HG03520 (cell line): Measurements from ENCODE around the gene DNAI7.
A peak's percentile ranks its signal among the peaks of the same experiment; 100 is the strongest.

Source experiments
- ATAC-seq: cut with Tn5 transposase; IDR thresholded peaks from one replicate; pipeline ENCODE4 v1.9.1; 2021; ENCODE audit warnings: mild to moderate bottlenecking, moderate library complexity; ENCODE audit not compliant: unreplicated experiment

The DNAI7 gene

DNA sequence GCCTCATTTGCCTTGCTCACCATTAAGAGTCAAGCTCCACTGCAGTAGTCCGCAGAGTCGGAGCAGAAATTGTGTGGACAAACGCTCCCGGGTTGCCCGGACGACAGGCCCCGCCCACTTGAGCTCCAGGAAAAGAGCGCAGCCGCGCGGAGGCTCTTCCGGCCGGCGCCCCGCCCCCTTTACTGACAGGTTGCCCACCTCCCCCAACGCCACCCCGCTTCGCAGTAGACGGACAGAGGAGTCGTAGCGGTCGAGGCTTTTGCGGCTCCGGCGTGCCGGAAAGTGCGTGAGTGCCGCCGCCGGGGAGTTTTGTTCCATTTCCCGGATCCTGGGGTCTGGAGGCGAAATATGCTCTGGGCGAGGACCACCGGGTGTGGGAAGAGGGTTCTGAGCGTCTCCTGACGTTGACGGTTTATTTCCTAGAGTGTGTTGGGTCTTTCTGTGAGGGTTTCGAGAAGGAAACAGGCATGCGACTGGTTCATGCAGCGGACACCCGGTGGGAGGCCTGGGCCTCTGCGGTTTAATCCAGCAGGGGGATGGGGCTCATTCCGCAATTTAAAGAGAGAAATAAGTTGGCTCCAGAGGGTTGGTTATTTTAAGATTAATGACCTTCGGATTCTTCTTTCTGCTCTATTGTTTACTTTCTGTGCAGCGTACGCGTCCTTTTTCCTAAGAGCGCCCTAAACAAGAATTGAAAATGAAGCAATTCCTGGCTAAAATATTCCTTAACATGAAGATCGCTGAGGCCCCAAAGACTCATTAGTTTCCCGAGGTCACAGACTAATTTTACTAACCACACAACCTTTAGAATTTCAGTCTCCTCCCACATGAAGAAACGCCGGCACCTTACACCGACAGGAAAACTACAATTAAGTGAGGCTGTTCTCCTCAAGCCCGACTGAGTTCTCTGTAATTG lies at the start of gene DNAI7, which contains the start of gene ETFRF1:
DNAI7 (minus strand) TSS at position 105 of the 916 bp plus-strand sequence; CDS start at position 23, 82 bp downstream.
ETFRF1 (plus strand) TSS at position 182 of the 916 bp plus-strand sequence. CDS start 8,720 bp downstream, outside the sequence.
- peak; percentile 97 for ATAC-seq

DNA sequence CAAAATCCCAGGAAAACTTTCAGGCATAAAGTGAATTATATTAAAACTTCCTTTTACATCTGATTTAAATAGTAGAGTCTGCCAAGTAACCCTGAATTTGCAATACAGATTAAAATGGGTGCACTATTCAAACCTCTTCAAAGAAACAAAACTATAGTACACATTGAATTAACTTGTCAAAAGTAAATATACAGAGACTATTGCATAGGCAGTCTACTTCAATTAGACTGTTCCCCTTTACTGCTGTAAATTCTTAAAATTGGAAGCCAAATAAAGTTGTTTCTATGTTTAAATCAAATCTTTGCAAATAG lies 48.7 kb upstream of the DNAI7 start:
- no peak for ATAC-seq

DNA sequence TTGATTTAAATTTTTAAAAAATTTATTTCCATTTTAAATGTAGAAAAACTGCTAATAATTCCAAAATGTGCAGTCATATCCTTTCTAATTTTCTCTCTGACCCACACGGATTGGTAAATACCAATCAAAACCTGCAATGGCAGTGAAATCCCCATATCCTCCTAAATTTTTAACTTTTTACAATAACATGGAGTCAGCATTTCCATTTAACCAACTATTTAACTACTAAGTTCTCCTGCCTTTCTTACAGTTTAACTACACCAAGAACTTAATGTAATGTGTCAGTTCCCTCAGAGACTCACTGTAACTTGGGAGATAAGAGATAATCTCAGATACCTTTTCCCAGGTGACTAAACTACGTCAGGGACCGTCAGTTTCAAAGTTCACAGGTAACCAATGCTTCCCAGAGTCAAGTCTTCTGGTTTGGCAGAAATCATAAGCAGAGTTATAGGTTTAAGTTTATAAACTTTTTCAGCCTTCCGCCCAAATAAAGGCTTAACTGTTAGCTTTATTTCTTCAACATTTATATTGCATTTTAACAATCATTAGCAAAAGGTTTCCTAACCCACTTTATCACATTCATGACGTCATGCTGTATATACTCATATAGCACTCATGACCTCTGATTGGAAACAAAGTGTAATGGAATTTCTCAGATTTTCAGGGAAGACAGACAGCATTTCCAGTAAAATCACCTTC lies 48.2 kb upstream of the DNAI7 start:
- ATAC-seq: no peak

GRCh38 chr12:25241167-25242020 lies 46.4 kb upstream of the DNAI7 start:
- ATAC-seq: no peak

- ATAC-seq: no peak
Measured at GRCh38 chr12:25236626-25237025, 41.7 kb upstream of the DNAI7 start.

DNA sequence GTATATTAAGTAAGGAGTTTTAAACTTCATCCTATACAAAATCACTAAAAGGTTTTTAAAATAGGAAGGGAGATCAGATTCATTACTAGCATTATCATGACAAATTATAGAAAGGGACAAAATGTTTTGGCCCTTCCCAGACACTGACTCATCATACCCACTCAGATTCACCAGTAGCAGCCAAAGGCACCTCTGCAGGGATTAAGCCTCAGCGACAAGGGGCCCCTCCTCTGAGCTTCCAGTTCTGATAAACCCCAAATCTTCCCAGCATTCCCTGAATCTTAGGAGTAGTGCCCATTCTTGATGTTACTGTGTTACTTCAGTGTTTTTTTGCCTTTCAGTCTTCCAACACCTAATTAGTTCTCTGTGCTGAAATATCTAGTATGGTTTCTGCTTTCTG lies 41.2 kb upstream of the DNAI7 start:
- no peak for ATAC-seq

DNA sequence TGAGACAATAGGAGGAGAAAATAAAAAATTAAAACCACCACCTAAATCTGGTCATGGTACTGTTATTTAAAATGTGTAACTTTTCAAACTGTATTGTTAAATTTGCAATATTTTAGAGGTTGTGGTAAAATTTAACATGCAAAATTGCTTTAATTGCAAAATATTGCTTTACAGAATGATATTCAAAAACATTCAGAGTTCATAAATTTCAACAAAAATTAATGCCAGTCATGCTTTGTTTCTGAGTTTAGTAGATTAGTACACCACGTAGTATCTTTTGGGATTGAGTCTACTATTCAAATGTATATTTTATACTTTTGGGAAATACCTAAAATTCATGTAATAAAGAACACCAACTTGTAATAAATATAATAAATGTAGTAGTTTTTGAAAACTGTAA lies 18.4 kb upstream of the DNAI7 start:
- ATAC-seq: no peak

DNA sequence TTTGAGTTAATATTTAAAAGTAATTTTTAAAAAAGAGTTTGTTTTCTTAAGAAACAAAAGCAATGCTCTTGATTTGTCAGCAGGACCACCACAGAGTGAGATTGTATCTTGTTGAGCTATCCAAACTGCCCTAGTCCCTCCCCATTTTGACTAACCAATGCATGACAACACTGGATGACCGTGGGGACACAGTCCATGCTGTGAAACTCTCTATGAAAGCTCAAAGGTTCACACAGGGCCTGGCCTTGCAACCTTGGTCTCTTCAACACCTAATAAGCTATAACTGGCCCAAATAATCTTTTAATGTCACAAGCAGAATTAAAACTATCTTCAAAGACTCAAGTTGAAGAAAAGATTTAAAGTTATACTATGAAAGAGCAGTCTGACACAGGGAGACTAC lies 13.6 kb upstream of the DNAI7 start:
- no peak for ATAC-seq

GRCh38 chr12:25207846-25208245 lies 12.9 kb upstream of the DNAI7 start:
- no peak for ATAC-seq

DNA sequence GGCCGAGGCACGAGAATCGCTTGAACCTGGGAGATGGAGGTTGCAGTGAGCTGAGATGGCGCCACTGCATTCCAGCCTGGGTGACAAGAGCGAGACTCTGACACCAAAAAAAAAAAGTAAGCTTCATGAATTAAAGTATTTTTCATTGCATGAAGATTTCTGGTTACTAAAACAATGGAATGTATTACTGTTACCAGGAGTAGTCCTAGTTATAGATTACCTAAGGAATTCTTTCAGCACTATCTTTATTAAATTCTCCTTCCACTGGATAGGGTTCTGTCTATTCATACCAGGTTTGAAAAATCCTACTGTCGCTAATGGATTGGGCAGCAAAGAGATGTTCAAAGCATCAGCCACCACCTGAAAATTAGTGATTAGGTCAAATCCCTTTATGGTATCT lies 12.5 kb upstream of the DNAI7 start:
- ATAC-seq: no peak

DNA sequence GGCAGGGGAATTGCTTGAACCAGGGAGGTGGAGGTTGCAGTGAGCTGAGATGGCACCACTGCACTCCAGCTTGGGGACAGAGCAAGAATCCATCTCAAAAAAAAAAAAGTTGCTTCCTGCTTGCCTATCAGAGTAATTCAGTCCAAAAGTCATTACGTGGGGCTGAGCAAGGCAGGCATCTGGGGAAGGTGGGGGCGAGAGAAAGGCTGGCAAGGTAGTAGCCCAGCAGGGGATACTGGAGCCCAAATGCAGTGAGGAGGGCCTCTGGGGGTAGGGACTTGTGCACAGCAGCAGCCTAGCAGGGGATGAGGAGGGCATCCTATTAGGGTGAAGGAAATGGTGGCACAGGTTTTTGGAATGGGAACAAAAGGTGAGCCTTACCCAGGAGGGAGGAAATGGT lies 7.2 kb upstream of the DNAI7 start:
- ATAC-seq: no peak

GRCh38 chr12:25200703-25201102 lies 5.7 kb upstream of the DNAI7 start:
- ATAC-seq: no peak

- ATAC-seq: no peak
Measured at GRCh38 chr12:25197608-25198007, 2.6 kb upstream of the DNAI7 start.

DNA sequence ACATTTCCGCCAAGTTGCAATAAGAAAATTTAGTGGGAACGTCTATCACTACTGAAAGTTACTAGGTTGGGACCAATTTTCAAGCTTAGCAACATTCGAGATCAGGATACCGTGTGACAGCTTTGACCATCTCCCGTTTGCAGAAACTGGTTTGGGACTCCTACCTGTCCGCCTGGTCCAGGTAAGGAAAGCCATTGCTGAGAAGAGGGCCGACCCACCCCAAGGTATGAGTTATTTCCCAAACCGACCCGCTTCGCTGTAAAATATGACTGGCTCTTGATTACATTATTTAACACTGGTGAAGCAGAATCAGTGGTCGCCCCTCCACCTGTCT lies 271 bp downstream of the DNAI7 start:
- no peak for ATAC-seq

DNA sequence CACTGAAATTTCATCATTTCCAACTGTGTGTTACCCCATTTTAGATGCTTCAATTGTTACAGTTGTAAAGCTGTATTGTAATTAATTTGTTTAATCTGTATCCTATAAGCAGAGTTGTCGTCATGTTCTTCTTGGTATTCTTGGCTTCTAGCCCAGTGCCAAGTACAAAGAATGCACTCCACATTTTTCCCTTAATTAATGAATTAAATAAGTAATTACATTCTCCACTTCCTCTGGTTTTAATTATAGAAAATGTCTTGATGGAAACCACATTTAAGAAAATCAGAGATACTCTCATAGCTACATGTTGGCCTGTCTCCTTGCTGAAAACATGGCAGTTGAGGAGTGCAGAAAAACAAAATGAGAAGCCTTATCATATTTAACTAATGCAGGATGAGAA lies 746 bp downstream of the DNAI7 start:
- ATAC-seq: no peak

DNA sequence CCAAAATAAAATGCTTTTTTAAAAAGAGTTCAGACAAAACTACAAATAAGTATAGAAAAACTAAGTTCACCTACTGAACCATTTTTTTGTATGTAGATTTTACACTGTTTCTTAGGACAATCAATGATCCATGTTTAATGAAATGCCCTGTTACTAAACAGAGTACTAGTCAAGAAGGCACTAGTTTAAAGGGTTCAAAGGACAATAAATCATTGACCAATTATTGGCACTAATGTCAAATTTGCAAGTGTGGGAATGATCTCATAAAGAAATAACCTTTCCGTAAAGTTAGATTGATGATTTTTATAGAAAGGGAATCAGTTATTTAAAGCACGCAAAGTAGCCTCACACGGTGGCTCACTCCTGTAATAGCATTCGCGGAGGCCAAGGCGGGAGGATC lies 4.2 kb downstream of the DNAI7 start:
- no peak for ATAC-seq

DNA sequence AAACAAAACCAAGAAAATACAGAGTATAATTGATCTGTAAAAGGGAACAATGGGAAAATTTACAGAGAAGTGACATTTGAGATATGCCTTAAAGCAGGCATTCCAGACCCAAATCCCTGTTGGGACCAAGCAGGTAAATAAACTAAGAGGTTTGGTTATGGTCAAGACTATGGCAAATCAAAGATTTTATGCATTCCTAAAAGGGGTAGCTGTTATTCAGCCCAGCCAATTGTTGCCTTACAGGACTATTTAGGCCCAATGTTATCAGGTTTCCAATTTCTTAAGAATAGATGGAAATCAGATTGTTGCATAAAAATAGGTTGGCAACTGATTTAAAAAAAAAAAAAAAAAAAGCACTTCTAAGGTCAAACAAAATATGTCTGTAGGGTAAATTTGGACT lies 5.3 kb downstream of the DNAI7 start:
- no peak for ATAC-seq

DNA sequence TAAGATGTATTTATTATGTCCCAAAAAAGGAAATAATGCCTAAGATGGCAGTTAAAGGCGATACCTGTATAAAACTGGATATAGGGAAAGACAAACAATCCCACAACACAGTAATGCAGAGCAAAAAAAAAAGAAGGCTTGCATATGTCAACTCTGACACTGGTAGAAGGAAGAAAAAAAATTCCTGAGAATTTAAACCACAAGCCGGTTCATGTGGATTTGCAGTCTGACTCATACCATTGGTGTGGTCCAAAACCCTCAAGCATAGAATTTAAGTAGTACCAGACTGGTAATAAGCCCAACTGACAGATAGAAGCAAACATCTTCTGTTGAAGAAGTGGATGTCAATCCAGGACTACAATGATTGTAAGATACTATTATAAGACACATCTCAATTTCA lies 7.2 kb downstream of the DNAI7 start:
- no peak for ATAC-seq

- peak; percentile 88 for ATAC-seq
Measured at GRCh38 chr12:25186788-25187402, 8.1 kb downstream of the DNAI7 start.

GRCh38 chr12:25186038-25186787 lies 8.7 kb downstream of the DNAI7 start:
- ATAC-seq: peak; percentile 42
